Measurements from ENCODE around the gene PPP1R1C.
A peak's percentile ranks its signal among the peaks of the same experiment; 100 is the strongest.

PPP1R1C gene

GRCh38 chr2:182115258-182115657, 129.6 kb downstream of the PPP1R1C start:
- DNase-seq = no peak

GRCh38 chr2:182116774-182117173, 131.1 kb downstream of the PPP1R1C start:
- DNase-seq = no peak

GRCh38 chr2:182117196-182117595, 131.5 kb downstream of the PPP1R1C start:
- DNase-seq = no peak

DNA sequence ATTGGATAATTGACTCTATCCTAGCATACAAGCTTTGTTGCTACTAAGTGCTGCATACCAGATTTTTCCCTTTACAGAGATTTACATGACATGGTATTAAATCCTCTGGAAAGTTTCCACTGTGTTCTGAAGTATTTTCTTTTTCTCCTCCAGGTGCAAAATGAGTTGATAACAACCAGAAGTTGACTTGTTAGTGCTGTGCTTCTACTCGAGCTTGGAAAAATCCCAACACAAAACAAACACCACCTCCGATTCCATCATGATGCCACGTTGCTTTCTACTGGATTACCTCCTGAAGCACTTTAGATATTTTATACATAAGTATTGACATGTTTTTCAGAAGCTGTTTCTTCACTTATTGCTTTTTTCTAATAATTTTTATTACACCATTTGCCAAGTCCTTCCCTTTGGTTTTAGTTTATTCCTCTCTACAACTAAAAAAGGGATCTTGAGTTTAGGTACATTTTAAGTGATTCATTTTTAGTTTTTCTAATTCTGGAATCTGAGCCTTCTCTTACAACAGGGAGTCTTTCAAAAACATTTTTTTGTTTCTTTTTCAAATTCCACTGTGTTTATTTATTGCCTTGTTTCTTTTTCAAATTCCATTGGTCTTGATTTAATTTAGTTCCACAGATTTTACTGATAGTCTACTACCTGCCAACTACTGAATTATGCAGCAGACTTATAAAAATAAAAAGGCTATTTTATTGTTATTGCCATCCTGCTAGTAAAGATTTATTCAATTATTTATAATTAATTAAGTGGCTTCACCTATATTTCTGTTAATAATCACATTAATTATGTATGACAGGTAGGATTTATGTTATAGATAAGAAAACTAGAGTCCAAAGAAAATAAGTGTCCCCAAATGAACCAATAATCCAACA, 143.4 kb downstream of the PPP1R1C start:
- DNase-seq = peak; percentile 15

DNA sequence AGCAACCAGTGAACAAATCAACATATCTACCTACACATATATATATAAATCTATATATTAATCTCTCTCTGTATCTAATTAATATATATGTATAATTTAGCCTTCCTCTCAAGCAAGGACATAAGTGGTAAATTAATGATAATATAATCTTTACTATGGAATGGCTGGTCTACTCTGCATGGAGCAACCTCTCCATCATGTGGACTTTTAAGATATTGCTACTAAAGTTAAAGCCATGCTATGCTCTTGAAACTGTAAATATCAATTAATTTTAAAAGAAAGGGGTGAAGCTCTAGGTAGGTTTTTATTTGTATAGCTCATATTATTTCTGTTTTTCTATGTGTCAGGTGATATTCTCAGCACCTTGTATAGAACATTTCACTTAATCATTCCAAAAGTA, 147.0 kb downstream of the PPP1R1C start:
- DNase-seq = no peak

- no peak for DNase-seq
Observed at GRCh38 chr2:182133195-182133891, 147.7 kb downstream of the PPP1R1C start.

- no peak for DNase-seq
Observed at GRCh38 chr2:182134201-182134600, 148.5 kb downstream of the PPP1R1C start.

DNA sequence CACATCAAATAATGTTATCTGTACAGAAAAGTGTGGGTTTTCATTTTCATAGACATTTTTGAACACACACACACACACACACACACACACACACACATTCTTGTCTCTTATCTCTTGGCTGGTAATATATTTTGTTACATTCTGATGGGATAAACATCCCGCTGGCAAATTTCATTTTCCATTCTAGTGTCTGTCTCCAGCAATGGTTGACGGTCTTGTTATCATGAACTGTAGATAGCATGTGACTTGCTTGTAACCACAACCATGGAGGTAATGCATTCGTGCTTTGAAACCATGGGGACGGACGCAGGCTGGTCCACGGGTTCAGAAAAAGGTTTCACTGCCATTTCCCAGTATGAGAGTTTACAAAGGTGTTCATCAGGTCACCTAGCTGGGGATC, 156.4 kb downstream of the PPP1R1C start:
- DNase-seq = no peak

GRCh38 chr2:182144041-182144775, 158.6 kb downstream of the PPP1R1C start:
- DNase-seq = no peak

- no peak for DNase-seq
Observed at GRCh38 chr2:182144776-182145165, 159.1 kb downstream of the PPP1R1C start.

DNA sequence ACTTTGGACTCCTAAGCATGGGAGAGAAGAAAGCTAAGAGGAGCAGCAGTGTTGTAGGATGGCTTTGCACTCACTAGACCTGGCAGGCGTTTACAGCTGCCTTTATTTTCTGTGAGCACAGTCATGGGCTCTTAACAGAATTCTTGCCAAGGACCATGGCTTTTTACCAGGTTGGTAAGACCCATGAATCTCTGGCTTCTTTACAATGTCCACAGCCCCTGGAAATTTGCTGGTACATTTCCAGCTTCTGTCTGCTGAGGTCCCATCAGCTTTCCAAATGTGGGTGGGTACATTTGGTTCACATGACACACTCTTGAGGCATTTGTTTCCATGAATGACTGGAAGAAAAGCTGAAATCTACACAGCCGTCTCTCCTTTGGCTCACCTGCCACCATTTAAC, 162.7 kb downstream of the PPP1R1C start:
- DNase-seq = no peak

DNA sequence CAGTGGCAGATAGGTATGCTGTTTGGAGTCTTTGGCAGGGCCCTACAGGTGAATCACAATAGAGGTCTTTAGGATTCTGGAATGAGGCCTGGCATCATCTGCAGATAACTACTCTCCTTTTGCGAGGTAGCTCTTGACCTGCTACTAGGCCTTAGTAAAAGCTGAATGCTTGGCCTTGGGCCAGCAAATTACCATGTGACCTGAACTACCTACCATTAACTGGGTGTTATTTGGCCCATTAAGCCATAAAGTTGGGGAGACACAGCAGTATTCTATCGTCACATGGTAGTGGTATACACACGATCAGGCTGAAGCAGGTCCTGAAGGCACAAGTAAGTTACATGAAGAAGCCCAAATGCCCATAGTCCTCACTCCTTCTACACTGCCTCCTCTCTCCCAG, 178.2 kb downstream of the PPP1R1C start:
- no peak for DNase-seq

DNA sequence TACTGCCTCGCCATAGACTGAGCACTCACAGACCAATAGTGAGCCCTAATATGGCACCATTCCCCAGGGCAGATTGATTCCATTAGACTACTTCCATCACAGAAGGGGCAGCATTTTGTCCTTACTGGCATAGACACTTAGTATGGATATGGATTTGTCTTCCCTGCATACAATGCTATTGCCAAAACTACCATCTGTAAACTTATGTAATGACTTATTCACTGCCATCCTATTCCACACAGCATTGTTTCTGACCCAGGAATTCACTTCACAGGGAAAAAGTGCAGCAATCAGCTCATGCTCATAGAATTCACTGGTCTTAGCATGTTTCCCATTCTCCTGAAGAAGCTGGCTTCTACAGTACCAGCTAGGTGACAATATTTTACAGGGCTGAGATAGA, 179.0 kb downstream of the PPP1R1C start:
- no peak for DNase-seq

DNA sequence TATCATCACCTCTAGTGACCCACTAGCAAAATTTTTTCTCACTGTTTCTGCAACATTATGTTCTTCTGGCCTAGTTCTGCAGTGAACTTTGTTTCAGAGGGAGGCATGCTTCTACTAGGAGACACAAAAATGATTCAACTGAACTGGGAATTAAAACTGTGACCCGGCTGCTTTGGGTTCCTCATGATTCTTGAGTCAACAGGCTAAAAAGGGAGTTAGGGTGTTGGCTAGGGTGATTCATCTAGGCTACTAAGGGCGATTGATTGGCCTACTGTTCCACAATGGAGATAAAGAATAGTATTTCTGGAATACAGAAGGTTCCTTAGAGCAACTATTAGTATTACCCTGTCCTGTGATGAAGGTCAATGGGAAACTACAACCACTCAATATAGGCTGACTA, 179.5 kb downstream of the PPP1R1C start:
- DNase-seq = no peak

GRCh38 chr2:182166406-182166805, 180.8 kb downstream of the PPP1R1C start:
- DNase-seq = no peak

GRCh38 chr2:182166841-182167240, 181.2 kb downstream of the PPP1R1C start:
- DNase-seq = no peak

All from right kidney (tissue), 1 donor.